NT2/D1 (cell line): ENCODE results near the gene MROH8.

Experiments used
- SUZ12 ChIP-seq: IDR thresholded peaks from 2 replicates; pipeline ENCODE4 v1.6.1; 2011; ENCODE audit not compliant: insufficient read length, insufficient read depth; ENCODE audit errors: extremely low read depth
- YY1 ChIP-seq: IDR thresholded peaks from 2 replicates; pipeline ENCODE4 v1.6.1; 2011; ENCODE audit not compliant: insufficient read length, insufficient read depth
- ZNF274 ChIP-seq: IDR thresholded peaks from 2 replicates; pipeline ENCODE4 v1.6.1; 2011; ENCODE audit warnings: mild to moderate bottlenecking, low read depth, low read length

DNA sequence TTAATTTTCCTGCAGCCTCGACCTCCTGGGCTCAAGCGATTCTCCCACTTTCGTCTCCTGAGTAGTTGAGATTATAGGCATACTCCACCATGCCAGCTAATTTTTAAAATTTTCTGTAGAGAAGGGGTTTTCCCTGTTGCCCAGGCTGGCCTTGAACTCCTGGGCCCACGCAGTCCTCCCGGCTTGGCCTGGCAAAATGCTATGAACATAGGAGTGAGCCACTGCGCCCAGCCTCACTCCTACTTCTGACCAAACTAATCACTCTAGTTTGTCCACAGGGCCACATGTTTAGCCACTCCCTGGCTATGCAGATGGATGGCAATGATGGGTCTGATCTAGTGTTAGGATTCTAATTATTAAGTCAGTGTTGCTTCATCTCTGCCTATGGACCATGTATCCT, 32.1 kb downstream of the MROH8 start:
- TF ChIP-seq ZNF274 (no peak), SUZ12 (no peak), YY1 (no peak)
